ENCODE results near the gene THADA. TPM values are rescaled to one million over a fixed set of nuclear protein-coding genes. Genes with fewer than 3 reads are reported as not detected.

Gene THADA
- total RNA-seq, 1 donor = 39.4 TPM

GRCh38 chr2:43405829-43406228, 190.0 kb downstream of the THADA start:
- DNase-seq (ENCODE audit: insufficient read length, low spot score, missing footprints) = no peak
- Histone ChIP-seq H3K4me3 (ENCODE audit: insufficient read depth, low read length) (no peak overlapping the region), H3K36me3 (ENCODE audit: insufficient read depth, low read length) (no peaks in the 10 kb centered on the region), H3K79me2 (ENCODE audit: insufficient read depth, low read length) (no peaks in the 10 kb centered on the region), H3K9me3 (ENCODE audit: low read depth, low read length) (no peaks in the 10 kb centered on the region), H4K20me1 (ENCODE audit: insufficient read depth, low read length) (no peaks in the 10 kb centered on the region), H3K4me1 (ENCODE audit: insufficient read depth, low read length) (peaks cover 4% of the 10 kb centered on the region), H3K27me3 (ENCODE audit: insufficient read depth, low read length) (no peaks in the 10 kb centered on the region), H3K27ac (ENCODE audit: low read depth, low read length) (no peak overlapping the region), H3K4me2 (ENCODE audit: insufficient read depth, low read length) (no peak overlapping the region), H2AFZ (ENCODE audit: low read length) (no peak overlapping the region)
- no peak for TF ChIP-seq CTCF (IDR thresholded peaks at IDR 0.05; ENCODE audit: extremely low read depth, low read depth, low read length)

- no peaks in the 10 kb centered on the region for H3K27me3 ChIP-seq (ENCODE audit: insufficient read depth, low read length)
- no peak for DNase-seq (ENCODE audit: insufficient read length, low spot score, missing footprints)
- peaks cover 9% of the 10 kb centered on the region for H3K4me1 ChIP-seq (ENCODE audit: insufficient read depth, low read length)
- no peak overlapping the region for H3K4me2 ChIP-seq (ENCODE audit: insufficient read depth, low read length)
- no peak overlapping the region for H3K4me3 ChIP-seq (ENCODE audit: insufficient read depth, low read length)
- H4K20me1 ChIP-seq (ENCODE audit: insufficient read depth, low read length) = peaks cover 7% of the 10 kb centered on the region
- no peaks in the 10 kb centered on the region for H3K9me3 ChIP-seq (ENCODE audit: low read depth, low read length)
- H3K27ac ChIP-seq (ENCODE audit: low read depth, low read length) = no peak overlapping the region
- TF ChIP-seq CTCF (IDR thresholded peaks at IDR 0.05; ENCODE audit: extremely low read depth, low read depth, low read length) = no peak
- H3K79me2 ChIP-seq (ENCODE audit: insufficient read depth, low read length) = no peaks in the 10 kb centered on the region
- H2AFZ ChIP-seq (ENCODE audit: low read length) = no peak overlapping the region
- no peaks in the 10 kb centered on the region for H3K36me3 ChIP-seq (ENCODE audit: insufficient read depth, low read length)
Observed at GRCh38 chr2:43402452-43402937, 193.3 kb downstream of the THADA start.

- Histone ChIP-seq H3K4me2 (ENCODE audit: insufficient read depth, low read length) (no peak overlapping the region), H3K36me3 (ENCODE audit: insufficient read depth, low read length) (no peaks in the 10 kb centered on the region), H3K9me3 (ENCODE audit: low read depth, low read length) (no peaks in the 10 kb centered on the region), H3K79me2 (ENCODE audit: insufficient read depth, low read length) (no peaks in the 10 kb centered on the region), H3K27ac (ENCODE audit: low read depth, low read length) (no peak overlapping the region), H3K4me3 (ENCODE audit: insufficient read depth, low read length) (no peak overlapping the region), H4K20me1 (ENCODE audit: insufficient read depth, low read length) (peaks cover 7% of the 10 kb centered on the region), H3K4me1 (ENCODE audit: insufficient read depth, low read length) (peaks cover 9% of the 10 kb centered on the region), H2AFZ (ENCODE audit: low read length) (no peak overlapping the region), H3K27me3 (ENCODE audit: insufficient read depth, low read length) (no peaks in the 10 kb centered on the region)
- no peak for TF ChIP-seq CTCF (IDR thresholded peaks at IDR 0.05; ENCODE audit: extremely low read depth, low read depth, low read length)
- no peak for DNase-seq (ENCODE audit: insufficient read length, low spot score, missing footprints)
Observed at GRCh38 chr2:43402002-43402401, 193.8 kb downstream of the THADA start.

- Histone ChIP-seq H3K4me3 (ENCODE audit: insufficient read depth, low read length) (no peak overlapping the region), H2AFZ (ENCODE audit: low read length) (no peak overlapping the region), H4K20me1 (ENCODE audit: insufficient read depth, low read length) (peaks cover 7% of the 10 kb centered on the region), H3K9me3 (ENCODE audit: low read depth, low read length) (no peaks in the 10 kb centered on the region), H3K27me3 (ENCODE audit: insufficient read depth, low read length) (no peaks in the 10 kb centered on the region), H3K79me2 (ENCODE audit: insufficient read depth, low read length) (no peaks in the 10 kb centered on the region), H3K36me3 (ENCODE audit: insufficient read depth, low read length) (peaks cover 5% of the 10 kb centered on the region), H3K27ac (ENCODE audit: low read depth, low read length) (no peak overlapping the region), H3K4me2 (ENCODE audit: insufficient read depth, low read length) (no peak overlapping the region), H3K4me1 (ENCODE audit: insufficient read depth, low read length) (peaks cover 9% of the 10 kb centered on the region)
- DNase-seq (ENCODE audit: insufficient read length, low spot score, missing footprints) = peak; percentile 54
- TF ChIP-seq CTCF (IDR thresholded peaks at IDR 0.05; ENCODE audit: extremely low read depth, low read depth, low read length) = peak; percentile 13
Observed at GRCh38 chr2:43400508-43400907, 195.3 kb downstream of the THADA start.

Data from osteoblast (primary cell).